DND-41 (cell line): ENCODE data around the gene B3GLCT.

ENCODE experiments used
- EZH2 ChIP-seq: IDR thresholded peaks from 3 replicates; pipeline ENCODE4 v1.6.1; 2012; ENCODE audit warnings: borderline replicate concordance, low read depth, mild to moderate bottlenecking, moderate library complexity, low read length, inconsistent platforms; ENCODE audit not compliant: severe bottlenecking
- TF ChIP-seq, protein P1 (sequence below): IDR thresholded peaks from 2 replicates; pipeline ENCODE4 v1.5.1; 2012; ENCODE audit warnings: borderline replicate concordance, low read length, moderate library complexity, mild to moderate bottlenecking; ENCODE audit not compliant: poor library complexity, severe bottlenecking; ENCODE audit errors: extremely low read depth

DNA sequence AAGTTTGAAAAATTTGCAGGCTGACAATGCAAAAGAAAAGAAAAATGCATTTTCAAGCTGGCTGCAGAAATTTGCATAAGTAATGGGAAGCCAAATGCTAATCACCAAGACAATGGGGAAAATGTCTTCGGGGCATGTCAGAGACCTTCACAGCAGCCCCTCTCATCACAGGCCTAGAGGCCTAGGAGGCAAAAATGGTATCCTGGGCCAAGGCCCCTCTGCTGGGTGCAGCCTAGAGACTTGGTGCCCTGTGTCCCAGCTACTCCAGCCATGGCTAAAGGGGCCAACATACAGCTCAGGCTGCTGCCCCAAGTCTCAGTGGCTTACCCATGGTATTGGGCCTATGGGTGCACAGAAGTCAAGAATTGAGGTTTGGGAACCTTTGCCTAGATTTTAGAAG is 155.2 kb downstream of the B3GLCT start:
- TF ChIP-seq, protein P1, sequence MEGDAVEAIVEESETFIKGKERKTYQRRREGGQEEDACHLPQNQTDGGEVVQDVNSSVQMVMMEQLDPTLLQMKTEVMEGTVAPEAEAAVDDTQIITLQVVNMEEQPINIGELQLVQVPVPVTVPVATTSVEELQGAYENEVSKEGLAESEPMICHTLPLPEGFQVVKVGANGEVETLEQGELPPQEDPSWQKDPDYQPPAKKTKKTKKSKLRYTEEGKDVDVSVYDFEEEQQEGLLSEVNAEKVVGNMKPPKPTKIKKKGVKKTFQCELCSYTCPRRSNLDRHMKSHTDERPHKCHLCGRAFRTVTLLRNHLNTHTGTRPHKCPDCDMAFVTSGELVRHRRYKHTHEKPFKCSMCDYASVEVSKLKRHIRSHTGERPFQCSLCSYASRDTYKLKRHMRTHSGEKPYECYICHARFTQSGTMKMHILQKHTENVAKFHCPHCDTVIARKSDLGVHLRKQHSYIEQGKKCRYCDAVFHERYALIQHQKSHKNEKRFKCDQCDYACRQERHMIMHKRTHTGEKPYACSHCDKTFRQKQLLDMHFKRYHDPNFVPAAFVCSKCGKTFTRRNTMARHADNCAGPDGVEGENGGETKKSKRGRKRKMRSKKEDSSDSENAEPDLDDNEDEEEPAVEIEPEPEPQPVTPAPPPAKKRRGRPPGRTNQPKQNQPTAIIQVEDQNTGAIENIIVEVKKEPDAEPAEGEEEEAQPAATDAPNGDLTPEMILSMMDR, result no peak
- no peak for TF ChIP-seq EZH2
